GM12873 (cell line): ENCODE data around the gene ARPIN.

Experiments used
- TF ChIP-seq, protein P1 (sequence below): IDR thresholded peaks from 2 replicates; pipeline ENCODE4 v1.5.1; 2012; ENCODE audit warnings: low read depth, mild to moderate bottlenecking, moderate library complexity, low read length, control low read depth; ENCODE audit not compliant: insufficient read depth; ENCODE audit errors: missing control alignments

ARPIN gene

DNA sequence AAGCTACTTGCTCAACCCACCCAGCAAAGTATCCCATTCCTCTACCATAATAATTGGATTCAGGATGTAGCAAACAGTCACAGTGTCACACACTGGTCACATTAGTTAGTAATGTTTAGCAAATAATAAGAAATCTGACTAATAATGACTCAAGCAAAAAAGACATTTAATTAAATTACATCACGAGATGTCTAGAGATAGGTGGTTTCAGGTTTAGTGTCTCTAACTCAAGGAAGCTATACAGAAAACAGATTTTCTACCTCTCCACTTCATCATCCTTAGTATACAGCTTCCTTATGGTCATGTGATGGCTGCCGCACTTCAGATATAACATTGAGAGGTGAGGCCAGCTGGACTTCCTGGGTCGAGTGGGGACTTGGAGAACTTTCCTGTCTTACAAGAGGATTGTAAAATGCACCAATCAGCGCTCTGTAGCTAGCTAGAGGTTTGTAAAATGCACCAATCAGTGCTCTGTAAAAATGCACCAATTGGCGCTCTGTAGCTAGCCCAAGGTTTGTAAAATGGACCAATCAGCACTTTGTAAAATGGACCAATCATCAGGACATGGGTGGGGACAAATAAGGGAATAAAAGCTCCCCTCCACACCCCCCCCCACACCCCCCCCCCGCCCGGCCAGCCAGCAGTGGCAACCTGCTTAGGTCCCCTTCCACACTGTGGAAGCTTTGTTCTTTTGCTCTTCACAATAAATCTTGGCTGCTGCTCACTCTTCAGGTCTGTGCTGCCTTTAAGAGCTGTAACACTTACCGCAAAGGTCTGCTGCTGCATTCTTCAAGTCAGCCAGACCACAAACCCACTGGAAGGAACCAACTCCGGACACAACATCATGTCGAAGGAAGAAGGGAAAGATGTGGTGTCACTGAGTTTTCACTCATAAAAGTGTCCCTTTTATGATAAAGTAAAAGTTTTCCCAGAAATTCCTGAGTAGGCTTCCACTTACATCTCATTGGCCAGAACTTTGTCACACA lies 24.9 kb upstream of the ARPIN start:
- TF ChIP-seq, protein P1, sequence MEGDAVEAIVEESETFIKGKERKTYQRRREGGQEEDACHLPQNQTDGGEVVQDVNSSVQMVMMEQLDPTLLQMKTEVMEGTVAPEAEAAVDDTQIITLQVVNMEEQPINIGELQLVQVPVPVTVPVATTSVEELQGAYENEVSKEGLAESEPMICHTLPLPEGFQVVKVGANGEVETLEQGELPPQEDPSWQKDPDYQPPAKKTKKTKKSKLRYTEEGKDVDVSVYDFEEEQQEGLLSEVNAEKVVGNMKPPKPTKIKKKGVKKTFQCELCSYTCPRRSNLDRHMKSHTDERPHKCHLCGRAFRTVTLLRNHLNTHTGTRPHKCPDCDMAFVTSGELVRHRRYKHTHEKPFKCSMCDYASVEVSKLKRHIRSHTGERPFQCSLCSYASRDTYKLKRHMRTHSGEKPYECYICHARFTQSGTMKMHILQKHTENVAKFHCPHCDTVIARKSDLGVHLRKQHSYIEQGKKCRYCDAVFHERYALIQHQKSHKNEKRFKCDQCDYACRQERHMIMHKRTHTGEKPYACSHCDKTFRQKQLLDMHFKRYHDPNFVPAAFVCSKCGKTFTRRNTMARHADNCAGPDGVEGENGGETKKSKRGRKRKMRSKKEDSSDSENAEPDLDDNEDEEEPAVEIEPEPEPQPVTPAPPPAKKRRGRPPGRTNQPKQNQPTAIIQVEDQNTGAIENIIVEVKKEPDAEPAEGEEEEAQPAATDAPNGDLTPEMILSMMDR = no peak

DNA sequence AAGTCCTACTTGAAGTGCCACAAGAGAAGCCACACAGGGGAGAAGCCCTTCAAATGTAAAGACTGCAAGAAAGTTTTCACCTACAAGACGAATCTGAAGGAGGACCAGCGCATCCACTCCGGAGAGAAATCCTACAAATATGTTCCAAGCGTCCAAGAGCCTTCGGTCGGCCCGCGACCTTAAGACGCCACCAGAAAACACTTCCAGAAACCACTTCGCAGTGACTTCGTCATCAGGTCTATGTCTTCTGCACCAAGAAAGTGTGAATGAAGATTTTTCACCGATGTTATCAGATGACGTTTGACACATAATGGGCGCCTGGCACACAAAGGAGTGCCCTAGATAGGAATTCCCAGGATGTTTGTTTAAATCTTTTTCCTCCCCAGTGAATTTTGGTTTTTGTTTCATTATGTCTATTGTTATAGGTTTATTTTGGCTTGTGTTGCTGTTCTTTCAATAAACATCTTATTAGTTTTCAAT lies 24.1 kb upstream of the ARPIN start:
- TF ChIP-seq, protein P1 = no peak

DNA sequence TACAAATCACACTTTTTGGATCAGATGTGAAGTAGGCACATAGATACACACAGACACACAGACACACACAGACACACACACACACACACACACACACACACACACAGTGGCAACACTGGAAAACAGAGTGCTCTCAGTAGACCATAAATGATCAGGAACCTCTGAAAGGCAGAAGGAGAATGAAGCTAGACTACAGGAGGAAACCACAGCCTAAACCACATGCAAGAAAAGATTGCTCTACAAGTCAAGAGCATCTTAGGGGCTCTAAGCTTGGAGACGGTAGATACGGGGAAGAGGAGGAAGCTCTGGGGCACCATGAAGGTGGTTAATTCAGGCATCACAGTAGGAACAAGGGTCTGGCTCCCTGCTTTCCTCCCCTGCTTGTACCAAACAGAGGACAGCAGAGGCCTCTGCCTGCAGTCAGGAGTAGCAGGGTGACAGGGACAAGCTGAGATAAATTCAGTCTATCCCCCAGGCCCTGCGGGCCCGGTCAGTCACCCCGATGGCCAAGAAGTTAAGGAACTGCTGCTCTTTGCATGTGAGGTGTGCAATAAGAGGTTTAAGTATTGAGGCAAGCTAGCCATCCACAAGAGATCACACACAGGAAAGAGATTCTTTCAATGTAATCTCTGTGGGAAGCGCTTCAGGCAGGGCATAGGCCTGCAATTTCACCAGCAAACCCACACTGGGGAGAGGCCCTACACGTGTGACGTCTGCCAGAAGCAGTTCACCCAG lies 23.5 kb upstream of the ARPIN start:
- TF ChIP-seq, protein P1 = no peak

- TF ChIP-seq, protein P1 = no peak
Measured at GRCh38 chr15:89932880-89933279, 20.1 kb upstream of the ARPIN start.

DNA sequence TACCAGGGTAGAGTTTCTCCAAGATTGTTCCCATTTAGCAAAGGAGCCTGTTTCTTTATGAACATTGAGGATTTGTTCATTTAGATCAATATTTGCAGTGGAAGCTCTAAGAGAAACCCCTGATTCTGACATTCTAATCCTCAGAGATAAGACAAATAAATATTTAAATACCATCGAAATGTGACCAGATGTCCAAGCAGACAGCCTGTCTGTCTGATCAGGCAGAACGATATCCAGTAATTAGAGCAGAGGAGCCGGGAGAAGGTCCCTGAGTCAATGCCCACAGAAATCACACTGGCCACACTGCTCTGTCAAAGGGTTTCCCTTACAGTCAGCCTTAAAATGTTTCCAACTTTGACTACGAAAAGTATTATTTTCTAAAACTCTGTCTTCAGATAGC lies 15.7 kb upstream of the ARPIN start:
- TF ChIP-seq, protein P1 = no peak

DNA sequence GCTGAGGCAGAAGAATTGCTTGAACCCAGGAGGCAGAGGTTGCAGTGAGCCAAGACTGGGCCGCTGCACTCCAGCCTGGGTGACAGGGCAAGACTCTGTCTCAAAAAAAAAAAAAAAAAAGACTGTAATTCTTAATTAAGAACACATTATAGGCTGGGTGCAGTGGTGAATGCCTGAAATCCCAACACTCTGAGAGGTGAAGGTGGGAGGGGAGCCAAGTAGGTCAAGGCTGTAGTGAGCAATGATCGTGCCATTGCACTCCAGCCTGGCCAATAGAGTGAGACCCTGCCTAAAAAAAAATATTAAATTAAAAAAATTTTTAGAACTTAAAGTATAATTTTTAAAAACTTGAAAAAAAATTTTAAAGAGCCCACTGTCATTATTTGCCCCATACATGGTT lies 13.4 kb upstream of the ARPIN start:
- TF ChIP-seq, protein P1 = no peak
